Measurements from ENCODE around the gene ACBD5.

Gene ACBD5

GRCh38 chr10:27150261-27150660, 90.3 kb downstream of the ACBD5 start:
- no peak for DNase-seq

DNA sequence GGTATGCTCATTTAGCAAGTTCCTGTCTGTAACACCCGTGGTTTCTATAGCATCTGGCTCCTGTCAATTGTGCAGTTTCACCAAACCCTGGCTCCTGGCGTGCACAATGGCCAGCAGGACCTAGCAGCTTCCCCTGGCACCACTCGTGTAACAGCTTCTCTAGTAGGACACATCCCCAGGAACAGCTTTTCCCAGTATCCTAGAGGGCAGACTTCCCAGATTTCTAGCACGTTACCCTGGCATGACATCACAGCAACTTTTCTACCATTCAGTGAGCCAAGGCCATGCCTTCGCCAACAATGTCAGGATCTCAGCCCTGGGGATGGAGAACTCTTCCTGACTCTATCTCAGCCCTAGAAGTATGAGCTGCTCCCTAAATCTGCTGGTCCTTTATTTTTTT, 92.9 kb downstream of the ACBD5 start:
- DNase-seq = no peak

DNA sequence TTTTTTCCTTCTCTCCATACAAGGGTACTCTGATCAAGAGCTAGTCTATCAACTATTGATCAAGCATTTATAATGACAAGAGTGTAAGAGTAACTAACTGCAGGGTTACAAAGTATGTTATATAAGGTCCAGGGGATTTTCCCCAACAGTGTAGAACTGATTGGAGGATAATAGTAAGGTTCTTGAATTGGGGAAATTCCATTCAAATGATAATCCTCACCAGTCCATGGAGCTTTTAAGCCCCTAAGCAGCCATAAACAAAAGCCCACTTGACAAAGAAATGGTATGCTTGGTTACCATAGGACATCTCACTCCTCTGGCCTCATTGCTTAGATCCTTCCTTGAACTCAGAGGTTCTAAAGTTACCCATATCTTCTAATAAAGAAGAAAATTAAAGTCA, 94.7 kb downstream of the ACBD5 start:
- no peak for DNase-seq

All from cerebellar nuclear complex (tissue), 1 donor.